ENCODE data around the gene SLC38A3.

SLC38A3 gene

DNA sequence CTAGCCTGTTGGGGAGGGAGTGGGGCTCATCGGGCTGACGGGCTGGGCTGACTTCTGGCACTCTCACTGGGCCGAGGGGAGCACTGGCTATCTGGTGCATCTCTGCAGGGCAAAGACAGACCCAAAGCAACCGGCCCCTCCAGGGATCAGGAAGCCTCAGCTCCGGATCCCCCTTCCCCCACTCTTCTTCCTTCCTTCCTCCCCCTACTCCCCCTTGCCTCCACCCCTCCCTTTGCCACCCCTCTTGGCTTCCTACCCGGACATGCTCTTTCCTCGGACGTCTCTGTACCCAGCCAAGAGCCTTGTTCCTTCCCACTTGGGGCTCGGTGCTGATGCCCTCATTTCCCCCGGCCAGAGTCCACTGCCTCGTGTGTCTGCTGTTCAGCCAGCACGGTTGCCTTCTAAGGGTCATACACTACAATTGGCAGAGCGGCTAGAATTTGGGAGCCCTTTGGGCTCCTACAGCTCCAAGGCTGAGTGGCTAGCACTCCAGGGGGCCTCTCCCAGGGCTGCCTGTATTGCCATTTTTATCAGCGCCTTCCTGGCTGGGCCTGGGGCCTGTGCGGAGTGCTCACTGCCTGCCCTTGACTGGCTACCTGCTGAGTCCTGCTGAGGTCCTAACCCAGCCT is 39.0 kb upstream of the SLC38A3 start:
- Histone ChIP-seq H3K4me1 (ENCODE audit: control insufficient read depth in 1 of 2, insufficient read depth in 2 of 2, low read length in 2 of 2) (peaks cover 13 to 16% of the 10 kb centered on the region in 2 experiments), H3K79me2 (ENCODE audit: control insufficient read depth, insufficient read depth, low read length, poor library complexity) (no peaks in the 10 kb centered on the region)

DNA sequence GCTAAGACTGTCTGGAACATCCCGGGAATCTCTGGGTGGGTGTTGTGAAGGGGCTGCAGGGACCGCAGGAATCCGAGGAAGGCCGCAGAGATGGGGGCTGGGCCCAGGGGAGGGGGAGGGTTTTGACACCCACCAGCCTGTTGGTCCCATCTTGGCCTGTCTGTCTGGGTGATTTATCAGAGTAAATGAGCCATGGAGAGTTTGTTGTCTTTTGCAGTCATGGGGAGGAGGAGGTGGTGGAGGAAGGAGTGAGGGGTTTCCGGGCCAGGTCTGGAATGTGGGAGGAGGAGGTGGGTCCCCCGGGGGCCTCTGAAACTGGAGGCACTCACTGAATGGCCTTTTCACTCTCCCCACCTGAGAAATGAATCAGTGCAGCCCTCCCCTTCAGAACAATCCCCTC is 38.5 kb upstream of the SLC38A3 start:
- H3K27ac ChIP-seq (ENCODE audit: low read depth, low read length) = no peak overlapping the region
- no peak overlapping the region for H3K23ac ChIP-seq (ENCODE audit: low read length)
- H3K79me1 ChIP-seq (ENCODE audit: low read length) = peaks cover 2% of the 10 kb centered on the region
- no peak for DNase-seq
- no peak overlapping the region for H3K4me3 ChIP-seq (ENCODE audit: low read depth, low read length)
- H4K91ac ChIP-seq (ENCODE audit: low read depth, low read length) = no peak overlapping the region
- peaks cover 3% of the 10 kb centered on the region for H3K9me3 ChIP-seq (ENCODE audit: insufficient read depth, low read depth, low read length)
- H2AFZ ChIP-seq (ENCODE audit: insufficient read depth, low read length, poor library complexity) = no peak overlapping the region
- H3K4me1 ChIP-seq (ENCODE audit: control insufficient read depth in 1 of 2, insufficient read depth in 2 of 2, low read length in 2 of 2) = peaks cover 13 to 16% of the 10 kb centered on the region in 2 experiments
- H2BK5ac ChIP-seq (ENCODE audit: low read depth, low read length, poor library complexity) = no peak overlapping the region
- no peak overlapping the region for H2BK12ac ChIP-seq (ENCODE audit: low read length)
- H2BK120ac ChIP-seq (ENCODE audit: insufficient read depth, low read length, poor library complexity) = no peak overlapping the region
- H4K8ac ChIP-seq (ENCODE audit: low read depth, low read length) = no peak overlapping the region
- H3K14ac ChIP-seq (ENCODE audit: low read length) = no peak overlapping the region
- H3K27me3 ChIP-seq (ENCODE audit: insufficient read depth, low read length) = no peaks in the 10 kb centered on the region
- no peak overlapping the region for H3K4me2 ChIP-seq (ENCODE audit: low read length)
- WGBS (ENCODE audit: extremely low coverage, insufficient coverage, insufficient read length) = no CpG with 5 or more reads among the region's 6 CpGs
- H4K12ac ChIP-seq (ENCODE audit: low read depth, low read length) = no peak overlapping the region
- no peak overlapping the region for H3K18ac ChIP-seq (ENCODE audit: low read length)
- H3K36me3 ChIP-seq (ENCODE audit: control insufficient read depth in 1 of 2, insufficient read depth in 2 of 2, low read length in 2 of 2) = peaks cover 6 to 12% of the 10 kb centered on the region in 2 experiments
- no peak overlapping the region for H3K9ac ChIP-seq (ENCODE audit: low read length)
- no peak overlapping the region for H2AK5ac ChIP-seq (ENCODE audit: low read length)
- H3K79me2 ChIP-seq (ENCODE audit: control insufficient read depth, insufficient read depth, low read length, poor library complexity) = no peaks in the 10 kb centered on the region
- no peak overlapping the region for H3K4ac ChIP-seq (ENCODE audit: low read depth, low read length)

More for the DNA sequence above, 39.0 kb upstream of the SLC38A3 start:
- no peaks in the 10 kb centered on the region for H3K27me3 ChIP-seq (ENCODE audit: insufficient read depth, low read length)
- H3K9ac ChIP-seq (ENCODE audit: low read length) = no peak overlapping the region
- no peak overlapping the region for H3K4me2 ChIP-seq (ENCODE audit: low read length)
- no peak overlapping the region for H3K14ac ChIP-seq (ENCODE audit: low read length)
- H2BK5ac ChIP-seq (ENCODE audit: low read depth, low read length, poor library complexity) = no peak overlapping the region
- H3K23ac ChIP-seq (ENCODE audit: low read length) = no peak overlapping the region
- no peak overlapping the region for H3K4ac ChIP-seq (ENCODE audit: low read depth, low read length)
- no peak overlapping the region for H2AFZ ChIP-seq (ENCODE audit: insufficient read depth, low read length, poor library complexity)
- peaks cover 4% of the 10 kb centered on the region for H3K9me3 ChIP-seq (ENCODE audit: insufficient read depth, low read depth, low read length)
- peaks cover 2% of the 10 kb centered on the region for H3K79me1 ChIP-seq (ENCODE audit: low read length)
- no peak overlapping the region for H2AK5ac ChIP-seq (ENCODE audit: low read length)
- H2BK12ac ChIP-seq (ENCODE audit: low read length) = no peak overlapping the region
- peak overlapping the region; percentile 50 for H3K18ac ChIP-seq (ENCODE audit: low read length)
- no peak overlapping the region for H4K8ac ChIP-seq (ENCODE audit: low read depth, low read length)
- H4K12ac ChIP-seq (ENCODE audit: low read depth, low read length) = no peak overlapping the region
- H3K4me3 ChIP-seq (ENCODE audit: low read depth, low read length) = no peak overlapping the region
- peak overlapping the region; percentile 42 for H3K27ac ChIP-seq (ENCODE audit: low read depth, low read length)
- DNase-seq = no peak
- WGBS (ENCODE audit: extremely low coverage, insufficient coverage, insufficient read length) = no CpG with 5 or more reads among the region's 15 CpGs
- peaks cover 12 to 17% of the 10 kb centered on the region in 2 experiments for H3K36me3 ChIP-seq (ENCODE audit: control insufficient read depth in 1 of 2, insufficient read depth in 2 of 2, low read length in 2 of 2)
- no peak overlapping the region for H4K91ac ChIP-seq (ENCODE audit: low read depth, low read length)
- no peak overlapping the region for H2BK120ac ChIP-seq (ENCODE audit: insufficient read depth, low read length, poor library complexity)

DNA sequence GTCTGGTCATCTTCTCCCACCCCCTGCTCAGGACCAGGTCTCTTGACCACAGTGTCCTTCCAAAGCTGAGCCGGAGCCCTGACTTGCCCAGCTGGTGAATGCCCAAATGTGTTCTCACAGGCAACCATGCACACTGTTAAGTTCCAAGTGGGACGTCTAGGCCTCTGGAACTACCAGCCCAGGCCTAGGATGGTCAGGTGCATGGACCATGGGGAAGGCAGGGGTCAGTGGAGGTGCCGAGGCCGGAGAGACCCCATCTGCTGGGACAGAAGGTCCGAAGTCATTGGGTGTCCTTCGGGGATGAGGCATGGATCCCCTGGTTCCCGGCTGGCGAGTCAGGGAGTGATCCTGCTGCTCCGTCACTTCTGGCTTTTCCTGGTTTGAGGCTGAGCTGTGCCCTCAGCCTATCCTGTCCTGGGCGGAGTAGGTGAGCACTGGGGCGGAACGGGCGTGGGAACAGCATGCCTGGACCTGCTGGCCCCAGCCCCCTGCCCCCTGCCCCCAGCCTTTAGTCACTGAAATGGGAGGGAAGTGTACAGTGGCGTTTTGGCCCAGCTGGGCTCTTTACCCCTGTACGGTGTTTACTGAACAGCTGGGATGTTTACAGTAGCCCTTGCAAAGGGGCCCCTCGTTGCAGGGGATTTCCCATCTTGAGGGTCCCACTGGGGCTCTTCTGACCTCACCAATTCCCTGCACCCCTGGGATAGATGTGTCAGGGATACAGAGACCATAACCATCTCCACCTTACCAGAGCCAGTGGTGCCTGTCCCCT is 37.8 kb upstream of the SLC38A3 start:
- no peaks in the 10 kb centered on the region for H3K27me3 ChIP-seq (ENCODE audit: insufficient read depth, low read length)
- no peak overlapping the region for H3K23ac ChIP-seq (ENCODE audit: low read length)
- no peak overlapping the region for H3K14ac ChIP-seq (ENCODE audit: low read length)
- H2BK5ac ChIP-seq (ENCODE audit: low read depth, low read length, poor library complexity) = no peak overlapping the region
- H2AK5ac ChIP-seq (ENCODE audit: low read length) = no peak overlapping the region
- no peak overlapping the region for H2BK120ac ChIP-seq (ENCODE audit: insufficient read depth, low read length, poor library complexity)
- peaks cover 4 to 7% of the 10 kb centered on the region in 2 experiments for H3K36me3 ChIP-seq (ENCODE audit: control insufficient read depth in 1 of 2, insufficient read depth in 2 of 2, low read length in 2 of 2)
- no peak overlapping the region for H3K27ac ChIP-seq (ENCODE audit: low read depth, low read length)
- H4K91ac ChIP-seq (ENCODE audit: low read depth, low read length) = no peak overlapping the region
- H2BK12ac ChIP-seq (ENCODE audit: low read length) = no peak overlapping the region
- no peak overlapping the region for H3K18ac ChIP-seq (ENCODE audit: low read length)
- H3K4me1 ChIP-seq (ENCODE audit: control insufficient read depth in 1 of 2, insufficient read depth in 2 of 2, low read length in 2 of 2) = peaks cover 13 to 16% of the 10 kb centered on the region in 2 experiments
- DNase-seq = no peak
- H3K9me3 ChIP-seq (ENCODE audit: insufficient read depth, low read depth, low read length) = peaks cover 1% of the 10 kb centered on the region
- no peak overlapping the region for H3K4me3 ChIP-seq (ENCODE audit: low read depth, low read length)
- no peak overlapping the region for H3K4ac ChIP-seq (ENCODE audit: low read depth, low read length)
- no CpG with 5 or more reads among the region's 16 CpGs for WGBS (ENCODE audit: extremely low coverage, insufficient coverage, insufficient read length)
- H4K8ac ChIP-seq (ENCODE audit: low read depth, low read length) = no peak overlapping the region
- no peak overlapping the region for H3K9ac ChIP-seq (ENCODE audit: low read length)
- no peaks in the 10 kb centered on the region for H3K79me2 ChIP-seq (ENCODE audit: control insufficient read depth, insufficient read depth, low read length, poor library complexity)
- H2AFZ ChIP-seq (ENCODE audit: insufficient read depth, low read length, poor library complexity) = no peak overlapping the region
- no peak overlapping the region for H3K4me2 ChIP-seq (ENCODE audit: low read length)
- peaks cover 2% of the 10 kb centered on the region for H3K79me1 ChIP-seq (ENCODE audit: low read length)
- no peak overlapping the region for H4K12ac ChIP-seq (ENCODE audit: low read depth, low read length)

DNA sequence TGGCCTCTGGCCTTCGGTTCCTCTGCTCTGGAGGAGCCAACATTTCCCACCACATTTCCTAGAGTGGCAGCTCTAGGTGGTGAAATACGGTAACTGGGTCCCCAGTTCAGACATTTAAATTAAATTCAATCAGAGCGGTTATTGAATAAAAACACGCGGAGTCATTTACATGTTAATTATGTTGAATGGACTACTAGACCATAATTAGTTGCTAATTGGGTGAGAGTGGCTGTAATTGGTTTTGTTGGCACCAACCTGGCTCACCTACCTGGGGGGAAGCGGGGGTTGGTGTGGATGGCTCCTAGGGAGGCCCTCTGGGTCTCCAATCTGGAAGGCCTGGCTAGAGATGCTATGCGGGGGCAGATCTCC is 37.2 kb upstream of the SLC38A3 start:
- no CpG with 5 or more reads among the region's 7 CpGs for WGBS (ENCODE audit: extremely low coverage, insufficient coverage, insufficient read length)
- no peak overlapping the region for H2BK120ac ChIP-seq (ENCODE audit: insufficient read depth, low read length, poor library complexity)
- no peak overlapping the region for H3K4me2 ChIP-seq (ENCODE audit: low read length)
- no peak overlapping the region for H2AFZ ChIP-seq (ENCODE audit: insufficient read depth, low read length, poor library complexity)
- peaks cover 2% of the 10 kb centered on the region for H3K79me1 ChIP-seq (ENCODE audit: low read length)
- no peak overlapping the region for H3K4ac ChIP-seq (ENCODE audit: low read depth, low read length)
- no peak overlapping the region for H4K8ac ChIP-seq (ENCODE audit: low read depth, low read length)
- no peak overlapping the region for H2BK12ac ChIP-seq (ENCODE audit: low read length)
- peaks cover 13 to 16% of the 10 kb centered on the region in 2 experiments for H3K4me1 ChIP-seq (ENCODE audit: control insufficient read depth in 1 of 2, insufficient read depth in 2 of 2, low read length in 2 of 2)
- no peak overlapping the region for H2BK5ac ChIP-seq (ENCODE audit: low read depth, low read length, poor library complexity)
- H4K91ac ChIP-seq (ENCODE audit: low read depth, low read length) = no peak overlapping the region
- H3K9ac ChIP-seq (ENCODE audit: low read length) = no peak overlapping the region
- peaks cover 4 to 5% of the 10 kb centered on the region in 2 experiments for H3K36me3 ChIP-seq (ENCODE audit: control insufficient read depth in 1 of 2, insufficient read depth in 2 of 2, low read length in 2 of 2)
- DNase-seq = no peak
- H2AK5ac ChIP-seq (ENCODE audit: low read length) = no peak overlapping the region
- no peak overlapping the region for H3K4me3 ChIP-seq (ENCODE audit: low read depth, low read length)
- H3K18ac ChIP-seq (ENCODE audit: low read length) = no peak overlapping the region
- no peaks in the 10 kb centered on the region for H3K27me3 ChIP-seq (ENCODE audit: insufficient read depth, low read length)
- no peaks in the 10 kb centered on the region for H3K79me2 ChIP-seq (ENCODE audit: control insufficient read depth, insufficient read depth, low read length, poor library complexity)
- peaks cover 1% of the 10 kb centered on the region for H3K9me3 ChIP-seq (ENCODE audit: insufficient read depth, low read depth, low read length)
- no peak overlapping the region for H3K27ac ChIP-seq (ENCODE audit: low read depth, low read length)
- no peak overlapping the region for H3K23ac ChIP-seq (ENCODE audit: low read length)
- H4K12ac ChIP-seq (ENCODE audit: low read depth, low read length) = no peak overlapping the region
- H3K14ac ChIP-seq (ENCODE audit: low read length) = no peak overlapping the region
